Esophagus muscularis mucosa (tissue), 3 donors: Measurements from ENCODE around the gene SH3PXD2A.

Source experiments
- CTCF ChIP-seq, 3 experiments: fragments of 200-600 bp in 2 of 3; fragments of 450-650 bp in 1 of 3; sonication (generic) in 2 of 3; IDR thresholded peaks; one replicate each; pipeline ENCODE4 v1.5.1; 2017 to 2019; ENCODE audit warnings: antibody characterized with exemption in 3 of 3, mild to moderate bottlenecking in 2 of 3, moderate library complexity in 1 of 3
- POLR2A ChIP-seq: fragments of 450-650 bp; IDR thresholded peaks from one replicate; pipeline ENCODE4 v1.6.1; 2017; ENCODE audit warnings: antibody characterized with exemption, moderate library complexity, mild to moderate bottlenecking, low read depth

DNA sequence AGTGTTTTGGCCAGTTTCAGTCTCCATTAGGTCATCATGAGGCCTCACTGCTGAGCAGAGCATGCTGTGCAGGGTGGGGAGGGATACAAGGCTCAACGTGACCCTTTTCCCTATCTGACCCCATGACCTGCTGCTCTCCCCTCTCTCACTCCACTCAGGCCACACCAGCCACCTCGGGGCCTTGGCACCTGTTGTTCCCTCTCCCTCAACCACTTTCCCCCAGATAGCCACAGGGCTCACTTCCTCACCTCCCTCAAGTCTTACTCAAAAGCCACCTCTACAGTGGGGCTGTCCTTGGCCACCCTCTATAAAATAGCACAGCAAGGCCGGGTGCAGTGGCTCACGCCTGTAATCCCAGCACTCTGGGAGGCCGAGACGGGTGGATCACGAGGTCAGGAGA is 13.9 kb downstream of the SH3PXD2A start:
- no peak for TF ChIP-seq CTCF (IDR thresholded peaks at IDR 0.05)
- no peak for TF ChIP-seq POLR2A
